Measurements from ENCODE around the gene TBC1D22A.
"Not testable (repeated sequence)": the region's sequence is repeated elsewhere in the genome, so short reads cannot be mapped to it uniquely, and the experiment has no call there.

Gene TBC1D22A

DNA sequence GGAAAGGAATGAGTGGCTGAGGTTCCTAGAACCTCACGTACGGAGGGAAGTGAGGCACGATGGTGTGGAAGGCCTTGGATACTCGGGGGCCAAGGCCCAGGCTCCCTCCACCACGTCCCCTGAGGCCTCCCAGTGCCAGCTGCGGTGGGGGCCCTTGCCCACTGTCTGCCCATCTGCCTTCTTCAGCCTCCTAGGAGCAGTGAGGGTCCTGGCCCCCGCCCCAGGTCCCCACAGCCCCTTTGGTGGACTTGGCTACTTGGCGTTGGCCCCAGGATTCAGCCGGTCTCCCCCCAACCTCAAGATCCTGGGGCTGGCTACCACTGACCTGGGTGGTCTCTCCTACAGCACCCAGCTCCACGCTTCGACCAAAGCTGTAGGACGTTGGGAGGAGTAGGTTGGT, 373.6 kb downstream of the TBC1D22A start:
- no peak for DNase-seq (ENCODE audit: low read depth, low spot score)

DNA sequence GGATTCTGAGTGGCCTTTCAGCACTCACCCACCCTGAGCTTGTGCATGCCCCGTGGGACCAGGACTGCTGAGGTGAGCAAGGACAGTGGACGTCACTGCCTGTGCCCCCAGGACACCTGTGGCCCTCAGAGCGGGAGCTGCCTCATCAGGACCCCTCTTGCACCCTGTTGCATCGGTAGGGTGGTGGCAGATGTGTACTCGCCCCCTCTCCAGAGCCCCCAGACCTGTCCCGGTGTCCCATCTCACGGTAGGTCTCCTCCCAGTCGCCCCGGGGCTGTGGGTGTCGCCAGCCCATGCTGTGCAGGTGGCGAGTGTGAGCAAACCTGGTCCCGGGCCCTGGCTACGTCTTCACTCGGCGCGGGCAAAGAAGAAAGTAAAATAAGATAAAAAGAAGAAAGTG, 374.2 kb downstream of the TBC1D22A start:
- DNase-seq (ENCODE audit: low read depth, low spot score) = no peak

DNA sequence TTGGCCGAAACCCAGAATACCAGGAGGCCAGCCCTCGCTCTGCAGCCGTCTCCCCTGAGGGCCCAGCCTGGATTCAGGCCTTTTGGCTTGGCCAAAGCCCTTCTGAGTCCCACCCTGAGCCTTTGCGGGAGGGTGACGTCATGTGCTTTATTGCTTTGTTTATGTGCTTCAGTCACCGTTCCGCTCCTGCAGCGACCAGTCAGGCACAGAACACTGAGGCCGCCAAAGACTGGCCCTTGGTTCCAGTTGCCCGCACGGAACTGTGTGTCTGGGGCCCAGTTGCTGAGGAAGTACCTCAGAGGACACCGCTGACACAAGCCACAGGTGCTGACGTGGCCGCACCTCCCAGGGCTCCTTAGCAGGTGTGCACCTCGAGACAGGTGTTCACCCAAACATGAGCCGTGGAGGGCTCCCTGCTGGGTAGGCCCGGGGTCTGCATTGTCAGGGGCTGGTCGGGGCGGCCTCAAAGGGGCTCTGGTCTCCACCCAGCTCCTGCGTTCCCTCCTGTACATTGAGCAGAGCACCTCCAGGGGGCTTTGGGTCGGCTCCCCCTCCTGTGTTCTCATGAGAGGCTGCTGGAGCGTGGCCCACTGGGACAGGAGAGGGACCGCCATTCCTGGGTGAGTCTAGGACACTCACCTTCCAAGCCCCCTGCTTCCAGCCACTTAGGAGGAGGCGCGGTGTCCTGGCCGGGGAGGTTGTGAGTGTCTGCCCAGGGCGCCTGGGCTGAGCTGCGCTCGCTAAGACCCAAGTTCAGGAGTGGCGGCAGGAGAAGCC, 376.8 kb downstream of the TBC1D22A start:
- no peak for DNase-seq (ENCODE audit: low read depth, low spot score)

DNA sequence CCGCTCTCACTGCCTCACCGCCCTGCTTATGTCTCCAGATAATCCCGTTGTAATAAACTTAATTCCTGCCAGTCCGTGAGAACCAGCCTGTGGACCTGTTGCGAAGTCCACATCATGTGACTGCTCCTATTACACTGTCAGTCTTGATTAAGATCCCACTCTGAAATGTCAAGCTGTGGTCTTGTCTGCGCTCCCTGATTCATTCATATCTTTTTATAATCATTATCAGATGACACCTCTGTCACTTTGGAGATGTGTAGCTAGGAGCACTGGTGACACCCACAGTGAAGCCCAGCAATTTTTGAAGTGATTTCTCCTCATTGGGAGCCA, 377.3 kb downstream of the TBC1D22A start:
- no peak for DNase-seq (ENCODE audit: low read depth, low spot score)

DNA sequence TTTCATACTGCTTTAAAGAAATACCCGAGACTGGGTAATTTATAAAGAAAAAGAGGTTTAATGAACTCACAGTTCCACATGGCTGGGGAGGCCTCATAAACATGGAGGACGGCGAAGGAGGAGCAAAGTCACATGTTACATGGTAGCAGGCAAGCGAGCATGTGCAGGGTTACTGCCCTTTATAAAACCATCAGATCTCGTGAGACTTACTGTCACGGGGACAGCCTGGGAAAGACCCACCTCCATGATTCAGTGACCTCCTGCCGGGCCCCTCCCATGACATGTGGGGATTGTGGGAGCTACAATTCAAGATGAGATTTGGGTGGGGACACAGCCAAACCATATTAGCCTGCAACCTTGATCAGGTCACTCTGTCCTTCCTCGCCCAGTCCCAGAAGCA, 378.5 kb downstream of the TBC1D22A start:
- not testable (repeated sequence) for DNase-seq (ENCODE audit: low read depth, low spot score)

DNA sequence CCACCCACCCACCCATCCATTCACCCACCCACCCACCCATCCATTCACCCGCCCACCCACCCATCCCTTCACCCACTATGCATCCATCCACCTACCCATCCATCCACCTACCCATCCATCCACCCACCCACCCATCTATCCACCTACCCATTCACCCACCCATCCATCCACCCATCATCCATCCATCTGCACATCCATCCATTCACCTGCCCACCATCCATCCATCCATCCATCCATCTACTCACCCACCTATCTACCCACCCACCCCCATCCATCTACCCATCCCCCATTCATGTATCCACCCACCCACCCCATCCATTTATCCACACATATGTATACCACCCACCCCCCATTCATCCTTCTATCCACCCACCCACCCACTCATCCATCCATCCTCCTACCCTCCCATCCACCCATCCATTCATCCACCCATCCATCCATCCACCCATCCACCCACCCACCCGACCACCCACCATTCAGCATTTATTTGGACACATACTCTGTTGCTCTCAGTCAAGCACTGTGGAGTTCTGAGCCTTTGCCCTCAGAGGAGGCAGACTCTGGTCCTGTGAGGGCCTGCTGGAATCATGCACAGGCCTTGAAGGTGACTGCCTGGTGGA, 380.1 kb downstream of the TBC1D22A start:
- DNase-seq (ENCODE audit: low read depth, low spot score) = no peak

DNA sequence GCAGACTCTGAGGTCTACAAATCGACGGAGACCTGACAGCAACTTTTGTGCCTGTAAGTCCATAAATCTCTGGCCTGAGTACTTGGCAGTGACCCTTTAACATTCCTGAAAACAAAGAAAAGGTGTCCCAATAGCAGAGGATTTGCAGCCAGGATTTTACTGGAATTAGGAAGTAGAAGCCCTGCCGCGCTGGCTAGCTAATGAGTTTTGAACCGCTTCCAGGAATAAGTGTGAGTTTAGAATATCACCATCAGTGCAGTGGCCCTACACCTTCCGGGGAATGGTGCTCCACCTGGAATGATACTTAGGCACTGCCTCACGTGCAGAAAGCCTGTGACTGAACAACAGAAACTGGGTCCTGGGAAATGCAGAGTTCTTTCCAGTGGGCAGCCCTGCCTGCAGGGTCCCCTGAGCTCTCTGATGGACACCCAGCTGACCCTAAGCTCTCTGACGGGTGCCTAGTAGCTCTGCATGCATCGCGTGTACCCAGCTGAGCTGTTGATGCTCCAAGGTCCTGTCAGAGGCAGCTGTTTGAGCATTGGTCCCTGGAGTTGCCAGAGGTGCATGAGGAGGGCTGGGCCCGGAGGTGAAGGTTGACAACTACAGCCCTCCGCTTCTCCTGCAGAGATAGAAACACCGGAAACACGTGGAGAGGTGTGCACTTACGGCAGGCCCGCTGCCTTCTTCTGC, 380.9 kb downstream of the TBC1D22A start:
- no peak for DNase-seq (ENCODE audit: low read depth, low spot score)

DNA sequence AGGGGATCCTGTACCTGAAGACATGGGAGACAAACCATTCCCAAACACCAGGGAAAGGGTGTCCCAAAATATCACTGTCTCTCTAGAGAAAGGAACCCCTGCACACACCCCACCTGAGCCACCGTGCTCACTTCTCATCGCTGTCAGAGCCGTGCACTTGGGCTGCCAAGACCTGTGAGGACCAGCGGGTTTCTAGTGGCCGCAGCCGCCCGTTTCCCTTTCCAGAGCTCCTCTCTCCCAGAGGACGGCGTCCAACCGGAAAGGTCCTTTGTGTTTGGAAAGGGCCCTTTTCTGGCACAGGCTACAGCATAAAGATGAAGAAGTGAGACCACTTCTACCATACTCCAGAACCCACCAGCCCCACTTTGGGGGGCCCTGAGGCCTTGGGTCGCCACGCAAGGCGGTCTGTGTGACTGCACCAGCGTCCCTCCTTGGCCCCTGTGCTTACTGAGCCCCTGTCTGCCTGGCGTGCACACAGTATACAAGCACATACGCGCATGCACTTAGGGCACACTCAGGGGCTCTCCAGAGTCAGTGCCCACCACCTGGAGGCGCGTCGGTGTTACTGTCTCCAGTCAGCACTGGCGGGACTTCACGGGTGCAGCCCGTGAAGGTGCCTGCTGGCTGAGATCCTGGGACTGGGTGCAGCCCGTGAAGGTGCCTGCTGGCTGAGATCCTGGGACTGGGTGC, 381.8 kb downstream of the TBC1D22A start:
- no peak for DNase-seq (ENCODE audit: low read depth, low spot score)

DNA sequence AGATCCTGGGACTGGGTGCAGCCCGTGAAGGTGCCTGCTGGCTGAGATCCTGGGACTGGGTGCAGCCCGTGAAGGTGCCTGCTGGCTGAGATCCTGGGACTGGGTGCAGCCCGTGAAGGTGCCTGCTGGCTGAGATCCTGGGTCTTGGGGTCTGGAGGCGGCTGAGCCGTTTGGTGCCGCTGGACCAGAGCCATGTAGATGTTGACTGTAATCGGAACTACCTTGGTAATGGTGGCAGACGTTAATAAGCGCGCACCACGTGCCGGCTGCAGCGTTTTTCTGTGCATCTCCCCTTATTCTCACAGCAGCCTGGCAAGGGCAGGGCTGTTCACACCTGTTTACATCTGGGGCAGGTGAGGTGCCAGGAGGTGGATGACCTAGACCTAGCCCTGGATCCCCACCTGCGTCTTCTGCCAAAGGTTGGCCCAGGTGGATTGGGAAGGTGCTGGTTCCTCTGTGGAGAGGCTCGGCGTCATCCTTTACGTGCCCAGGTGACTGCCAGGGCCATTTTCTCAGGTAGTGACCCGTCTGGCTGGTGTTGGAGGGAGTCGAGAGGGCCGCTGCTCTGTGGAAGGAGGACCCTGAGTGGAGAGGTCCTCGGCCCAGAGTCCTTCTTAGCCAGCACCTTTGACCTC, 382.5 kb downstream of the TBC1D22A start:
- DNase-seq (ENCODE audit: low read depth, low spot score) = no peak

DNA sequence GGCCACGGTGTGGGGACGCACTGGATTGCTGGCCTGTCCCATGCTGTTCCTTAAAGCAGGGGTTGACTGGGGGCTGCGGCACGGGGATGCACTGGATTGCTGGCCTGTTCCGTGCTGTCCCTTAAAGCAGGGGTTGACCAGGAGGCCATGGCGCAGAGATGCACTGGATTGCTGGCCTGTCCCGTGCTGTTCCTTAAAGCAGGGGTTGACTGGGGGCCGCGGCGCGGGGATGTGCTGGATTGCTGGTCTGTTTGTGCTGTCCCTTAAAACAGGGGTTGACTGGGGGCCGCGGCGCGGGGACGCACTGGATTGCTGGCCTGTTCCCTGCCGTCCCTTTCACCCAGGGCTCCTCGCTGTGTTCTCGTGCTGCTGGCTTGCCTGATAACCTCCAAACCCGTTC, 383.4 kb downstream of the TBC1D22A start:
- DNase-seq (ENCODE audit: low read depth, low spot score) = no peak

DNA sequence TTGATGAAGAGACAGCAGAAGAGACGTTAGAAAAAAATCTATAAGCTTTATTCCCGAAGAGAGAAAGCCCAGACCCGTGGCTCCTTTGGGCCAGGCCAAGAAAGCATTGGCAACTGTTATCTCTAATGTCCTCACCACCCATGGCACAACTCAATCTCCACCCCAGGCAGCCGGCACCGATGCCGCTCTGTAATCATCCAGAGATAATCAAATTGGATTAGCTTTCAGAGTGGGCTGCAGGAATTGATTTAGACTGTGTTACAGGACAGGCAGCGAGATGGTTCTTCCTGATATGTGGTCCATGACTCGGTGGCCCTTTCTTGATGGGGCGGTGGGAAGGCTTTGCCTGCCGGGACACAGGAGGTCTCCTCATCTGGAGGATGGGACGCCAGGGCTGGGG, 383.9 kb downstream of the TBC1D22A start:
- no peak for DNase-seq (ENCODE audit: low read depth, low spot score)

DNA sequence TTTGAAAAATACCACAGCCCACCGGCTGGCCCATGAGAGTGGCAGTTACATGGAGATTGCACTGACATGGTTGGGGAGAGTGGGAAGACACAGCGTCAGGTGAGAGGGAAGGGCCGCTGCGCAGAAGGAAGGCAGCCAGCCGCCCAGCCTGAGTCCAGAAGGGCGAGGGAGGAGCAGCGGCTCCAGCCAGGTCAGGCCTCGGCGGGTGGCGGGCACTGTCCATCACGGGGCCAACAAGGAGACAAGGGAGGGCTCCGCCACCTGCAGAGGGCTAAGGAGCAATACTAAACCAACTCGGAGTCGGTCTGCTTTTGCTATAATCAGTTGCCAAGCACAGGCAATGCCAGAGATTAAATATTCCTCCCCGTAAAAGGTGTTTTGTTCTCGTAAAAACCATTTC, 384.5 kb downstream of the TBC1D22A start:
- no peak for DNase-seq (ENCODE audit: low read depth, low spot score)

DNA sequence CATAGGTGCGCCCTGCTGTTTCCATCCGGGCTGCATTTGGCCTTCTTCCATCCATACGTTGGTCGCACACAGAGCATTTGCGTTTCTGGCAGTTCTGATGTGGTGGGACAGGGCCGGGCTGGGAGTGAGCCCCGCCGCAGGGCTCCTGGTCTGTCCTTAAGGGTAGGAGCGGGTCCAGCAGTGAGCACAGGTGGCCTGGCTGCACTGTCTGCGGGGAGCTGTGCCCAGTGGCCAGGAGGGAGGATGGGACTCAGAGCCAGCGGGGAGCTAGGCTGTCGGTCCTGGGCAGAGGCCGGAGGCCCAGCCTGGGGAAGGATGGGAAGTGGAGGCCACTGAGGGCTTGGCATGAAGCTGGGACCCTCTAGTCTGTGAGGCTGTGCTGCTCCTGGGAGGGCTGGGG, 385.1 kb downstream of the TBC1D22A start:
- no peak for DNase-seq (ENCODE audit: low read depth, low spot score)

DNA sequence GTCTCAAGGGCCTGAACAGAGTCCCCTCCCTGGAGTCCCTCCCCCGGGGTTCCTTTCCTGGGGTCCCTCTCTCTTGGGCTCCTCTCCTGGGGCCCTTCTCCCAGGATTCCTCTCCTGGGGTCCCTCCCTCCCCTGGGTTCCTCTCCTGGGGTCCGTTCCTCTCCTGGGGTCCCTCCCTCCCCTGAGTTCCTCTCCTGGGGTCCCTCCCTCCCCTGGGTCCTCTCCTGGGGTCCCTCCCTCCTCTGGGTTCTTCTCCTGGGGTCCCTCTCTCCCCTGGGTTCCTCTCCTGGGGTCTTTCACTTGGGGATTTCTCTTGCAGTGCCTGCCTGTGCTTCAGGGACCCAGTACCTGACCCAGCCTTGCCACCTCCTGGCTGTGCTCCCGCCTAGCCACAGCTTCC, 386.1 kb downstream of the TBC1D22A start:
- DNase-seq (ENCODE audit: low read depth, low spot score) = no peak

DNA sequence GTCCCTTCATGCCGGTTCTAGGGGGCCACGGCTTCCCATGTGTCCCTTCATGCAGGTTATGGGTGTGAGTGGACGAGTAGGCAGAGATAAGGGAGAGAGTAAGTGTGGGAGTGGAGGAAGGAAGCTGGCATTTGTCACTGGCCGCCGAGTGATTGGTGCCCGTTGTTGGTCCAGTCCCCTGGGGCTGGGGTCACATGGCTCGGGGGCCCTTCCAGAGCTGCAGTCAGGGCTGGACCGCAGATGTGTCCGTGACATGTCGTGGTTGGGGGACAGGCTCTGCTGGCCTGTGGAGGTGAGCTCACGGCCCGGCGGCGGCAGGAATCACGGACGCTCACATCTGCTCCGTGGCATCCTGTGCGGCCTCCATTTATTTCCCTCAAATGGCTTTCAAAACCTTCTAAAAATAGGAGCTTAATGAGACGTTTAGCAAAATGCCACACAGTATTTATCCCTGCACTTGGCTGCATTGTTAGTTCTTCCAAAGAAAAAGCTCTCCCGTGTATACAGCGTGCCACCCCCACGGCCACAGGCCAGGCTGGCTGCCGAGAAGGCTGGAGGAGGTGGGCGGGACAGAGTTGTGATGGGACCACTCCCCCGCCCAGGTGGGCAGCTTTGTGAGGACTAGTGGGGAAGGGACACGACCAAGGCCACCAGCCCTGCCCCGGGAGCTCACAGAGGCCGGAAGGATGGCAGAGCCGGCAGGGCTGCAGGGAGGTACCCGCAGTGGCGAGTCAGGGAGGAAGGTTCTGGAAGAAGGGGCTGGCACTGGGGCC, 386.7 kb downstream of the TBC1D22A start:
- DNase-seq (ENCODE audit: low read depth, low spot score) = no peak

DNA sequence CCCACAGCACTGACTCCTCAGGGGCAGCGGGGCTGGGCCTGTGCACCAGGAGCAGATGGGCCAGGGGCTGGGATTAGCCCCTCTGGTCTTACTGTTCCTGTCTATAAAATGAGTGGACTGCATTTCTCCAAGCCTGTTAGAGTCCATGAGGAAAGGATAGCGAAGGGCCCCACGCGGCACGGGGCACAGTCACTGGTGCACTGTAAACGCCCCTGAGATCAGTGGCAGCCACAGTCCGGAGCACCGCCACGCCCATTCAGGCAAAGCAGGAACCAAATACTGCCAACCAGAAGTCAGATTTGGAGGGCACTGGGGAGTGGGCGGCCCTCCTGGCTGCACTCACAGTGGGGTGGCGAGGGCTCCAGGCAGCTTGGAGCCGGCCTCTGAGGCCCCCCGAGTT, 387.5 kb downstream of the TBC1D22A start:
- no peak for DNase-seq (ENCODE audit: low read depth, low spot score)

DNA sequence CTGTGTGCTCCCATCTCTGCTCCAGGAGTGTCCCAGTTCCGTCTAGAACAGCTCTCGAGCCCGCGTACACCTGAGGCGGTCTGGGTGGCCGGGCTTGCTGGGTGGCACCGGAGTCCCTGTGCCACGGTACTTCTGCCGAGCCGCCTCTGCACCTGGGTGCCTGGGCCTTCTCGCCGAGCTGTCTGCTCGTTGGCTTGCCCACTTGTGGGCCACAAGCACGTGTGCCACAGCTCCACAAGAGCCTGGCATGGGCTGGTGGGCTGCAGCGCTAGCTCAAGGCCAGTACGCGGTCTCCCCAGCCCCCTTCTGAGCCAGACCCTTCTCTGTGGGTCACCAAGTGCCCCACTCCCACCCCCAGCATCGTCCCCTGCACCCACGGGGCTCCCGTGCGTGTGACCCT, 388.0 kb downstream of the TBC1D22A start:
- DNase-seq (ENCODE audit: low read depth, low spot score) = no peak

DNA sequence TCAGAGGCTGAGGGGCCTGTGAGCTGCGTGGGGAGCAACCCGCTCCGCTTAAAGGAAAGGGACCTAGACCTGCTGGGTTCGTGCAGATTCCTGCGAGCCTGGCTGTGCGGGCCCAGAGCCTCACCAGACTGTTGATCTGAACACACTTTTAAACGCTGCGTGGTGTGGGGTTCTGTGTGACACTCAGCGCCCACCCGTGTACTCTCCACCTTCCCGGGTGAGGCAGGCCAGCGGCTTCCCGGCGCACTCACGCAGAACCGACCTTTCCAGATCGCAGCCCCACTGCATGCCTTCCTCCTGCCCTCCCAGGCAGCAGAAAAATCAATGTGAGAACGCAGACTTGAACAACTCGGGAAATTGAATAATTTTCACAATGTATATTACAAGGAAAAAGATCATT, 388.6 kb downstream of the TBC1D22A start:
- DNase-seq (ENCODE audit: low read depth, low spot score) = no peak

DNA sequence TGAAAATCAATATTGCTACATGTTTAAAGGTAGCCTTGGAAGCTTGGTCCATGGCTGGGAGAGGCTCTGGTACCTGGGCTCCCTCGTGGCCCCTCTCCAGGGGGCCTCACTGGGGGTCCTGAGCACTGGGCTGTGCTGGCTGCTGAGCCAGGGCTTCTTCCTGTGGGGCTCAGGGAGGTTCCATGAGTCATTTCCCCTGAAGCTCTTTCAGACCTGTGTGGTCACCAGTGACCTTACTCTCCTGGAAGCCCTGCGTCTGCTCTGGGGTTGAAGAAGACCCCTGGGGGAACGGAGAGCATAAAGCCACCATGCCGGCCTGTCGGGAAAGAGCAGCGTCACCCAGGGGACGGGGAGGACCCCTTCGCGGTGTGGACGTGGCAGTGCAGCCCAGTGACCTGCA, 389.0 kb downstream of the TBC1D22A start:
- DNase-seq (ENCODE audit: low read depth, low spot score) = no peak

DNA sequence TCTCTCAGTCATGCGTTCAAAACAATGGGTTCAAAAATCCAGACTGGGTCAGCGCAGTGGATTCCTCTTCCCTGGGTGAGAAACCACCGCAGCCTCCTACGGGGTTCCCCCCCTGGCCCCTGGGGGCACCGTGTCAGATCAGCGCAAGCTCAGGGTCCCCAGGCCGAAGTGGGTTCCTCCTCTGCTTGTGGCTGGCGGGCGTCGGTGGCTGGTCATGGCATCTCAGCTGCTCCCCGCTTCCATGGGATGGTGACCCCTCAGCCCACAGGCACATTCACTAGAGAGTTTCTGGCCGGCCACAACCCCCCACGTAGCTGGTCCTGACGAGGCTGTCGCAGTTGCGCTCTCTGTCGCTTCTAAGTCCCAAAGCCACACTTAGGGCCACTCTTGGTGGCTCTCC, 389.8 kb downstream of the TBC1D22A start:
- DNase-seq (ENCODE audit: low read depth, low spot score) = no peak

DNA sequence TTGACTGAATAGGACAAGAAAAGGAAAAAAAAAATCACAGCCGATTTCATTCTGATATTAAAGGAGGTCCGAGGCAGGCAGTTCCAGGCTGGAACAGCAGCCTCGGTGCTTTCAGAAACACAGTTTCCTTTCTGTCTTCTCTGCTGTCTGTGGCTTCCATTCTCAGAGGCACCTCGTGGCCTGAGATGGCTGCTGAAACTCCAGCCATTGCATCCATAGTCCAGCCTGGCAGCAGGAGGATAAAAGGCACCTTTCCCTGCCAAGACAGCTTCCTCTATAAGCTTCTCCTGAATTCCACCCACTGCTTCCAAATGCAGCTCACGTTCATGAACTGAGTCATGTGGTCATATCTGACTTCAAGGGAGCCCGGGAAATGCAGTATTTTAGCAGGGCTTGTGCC, 390.5 kb downstream of the TBC1D22A start:
- no peak for DNase-seq (ENCODE audit: low read depth, low spot score)
